Ovary (tissue), 3 donors: ENCODE measurements around the gene HMBS.

Experiments
- CTCF ChIP-seq, 3 donors: fragments of 450-650 bp in 2 of 3; fragments of 200-600 bp in 1 of 3; IDR thresholded peaks; one replicate each; pipeline versions ENCODE4 v1.5.1 to v1.8.0; 2016 to 2022; ENCODE audit warnings: antibody characterized with exemption in 3 of 3, mild to moderate bottlenecking in 1 of 3
- POLR2A ChIP-seq: fragments of 450-650 bp; IDR thresholded peaks from one replicate; pipeline ENCODE4 v1.6.1; 2017; ENCODE audit warnings: antibody characterized with exemption, mild to moderate bottlenecking, moderate library complexity
- donor health status: DM: no; HTN: no; CAD: no.

GRCh38 chr11:119100994-119101758 is 16.5 kb downstream of the HMBS start:
- TF ChIP-seq CTCF (IDR thresholded peaks at IDR 0.05) (no peak), POLR2A (no peak)
